Erythroblast (primary cell): ENCODE data around the gene APBA1.

Experiments used
- GATA1 ChIP-seq: IDR thresholded peaks from 2 replicates; pipeline ENCODE4 v1.6.1; 2011; ENCODE audit warnings: low read depth, mild to moderate bottlenecking, control low read depth, low read length, moderate library complexity
- POLR2A ChIP-seq: IDR thresholded peaks from 2 replicates; pipeline ENCODE4 v1.6.1; 2011; ENCODE audit warnings: mild to moderate bottlenecking, low read length

- TF ChIP-seq POLR2A (no peak), GATA1 (no peak)
Measured at GRCh38 chr9:69497816-69498215, 174.4 kb downstream of the APBA1 start.
